HCT116 (cell line): ENCODE measurements around the gene ADGRG1. TPM values are rescaled to one million over a fixed set of nuclear protein-coding genes. Genes with fewer than 3 reads are reported as not detected.

ENCODE experiments used
- ATAC-seq: fragments of 200-7000 bp; cut with Tn5 transposase; 2 replicates; pipeline ENCODE4 v1.9.1; 2020; ENCODE audit warnings: mild to moderate bottlenecking, moderate library complexity
- BruUV-seq: library from RNA; stranded (reverse); fragments of 400-500 nt; replicated peaks from 2 replicates; lab custom pipeline; 2021; lab: Mats Ljungman, UMichigan
- CTCF ChIA-PET: fragments of 300-600 bp; sonication (Branson Sonifier 250); formaldehyde crosslinking; loops from one replicate; lab custom pipeline; 2021; ENCODE audit warnings: antibody characterized with exemption; lab: Charles Lee
- POLR2A ChIA-PET: fragments of 300-600, 350-600 bp; sonication (Branson Sonifier 250); formaldehyde crosslinking; loops from one replicate; lab custom pipeline; 2021; ENCODE audit warnings: antibody characterized with exemption; lab: Charles Lee
- RAD21 ChIA-PET, 2 experiments: fragments of 300-600 bp; sonication (Branson Sonifier 250); formaldehyde crosslinking; loops; one replicate each; lab custom pipeline; 2023; ENCODE audit warnings: low total read pairs in 2 of 2; ENCODE audit not compliant: uncharacterized antibody in 2 of 2, unreplicated experiment in 2 of 2, low non-redundant PET in 1 of 2; lab: Charles Lee
- DNase-seq: peaks from one replicate; pipeline ENCODE4 v3.0.0-alpha.2; 2010; ENCODE audit warnings: low read depth, low spot score
- H2AFZ ChIP-seq: fragments of 200-600 bp; shearing (Covaris generic), sonication (generic); 2 replicates; pipeline ENCODE4 v1.6.1; 2017; ENCODE audit warnings: low read depth, mixed run types, mixed read lengths, antibody characterized with exemption, low read length; ENCODE audit not compliant: poor library complexity, severe bottlenecking
- H3K27ac ChIP-seq: 2 replicates; pipeline ENCODE4 v1.5.1; 2012; ENCODE audit warnings: low read depth, low read length
- H3K27me3 ChIP-seq: fragments of 200-600 bp; sonication (generic); 2 replicates; pipeline ENCODE4 v1.6.1; 2016; ENCODE audit warnings: mixed run types, low read length, mixed read lengths; ENCODE audit not compliant: insufficient read depth
- H3K36me3 ChIP-seq, 2 experiments: fragments of 200-500 bp in 1 of 2; fragments of 200-600 bp in 1 of 2; sonication (Bioruptor generic) in 1 of 2; sonication (generic) in 1 of 2; 2 replicates each; pipeline versions ENCODE4 v1.5.1 to v1.6.1; 2014 to 2016; ENCODE audit warnings: low read length in 2 of 2, inconsistent platforms in 1 of 2, mixed read lengths in 1 of 2, mixed run types in 1 of 2; ENCODE audit not compliant: insufficient read depth in 2 of 2, control insufficient read depth in 1 of 2
- H3K4me1 ChIP-seq, 2 experiments: fragments of 200-600 bp in 1 of 2; sonication (generic) in 1 of 2; 2 replicates each; pipeline versions ENCODE4 v1.5.1 to v1.6.1; 2012 to 2017; ENCODE audit warnings: low read length in 2 of 2, inconsistent platforms in 1 of 2, mild to moderate bottlenecking in 1 of 2, mixed read lengths in 1 of 2, mixed run types in 1 of 2, moderate library complexity in 1 of 2; ENCODE audit not compliant: insufficient read depth in 2 of 2, control insufficient read depth in 1 of 2
- H3K4me2 ChIP-seq: fragments of 200-600 bp; sonication (generic); 2 replicates; pipeline ENCODE4 v1.6.1; 2017; ENCODE audit warnings: mixed run types, low read length, mixed read lengths
- H3K4me3 ChIP-seq, 2 experiments: fragments of 200-600 bp in 1 of 2; sonication (generic) in 1 of 2; replicated peaks in 1 of 2; 2 replicates each; pipeline ENCODE4 v1.5.1; 2011 to 2016; ENCODE audit warnings: low read length in 2 of 2, control low read depth in 1 of 2, low read depth in 1 of 2, mild to moderate bottlenecking in 1 of 2, mixed read lengths in 1 of 2, mixed run types in 1 of 2
- H3K79me2 ChIP-seq: fragments of 200-600 bp; sonication (generic); 2 replicates; pipeline ENCODE4 v1.6.1; 2017; ENCODE audit warnings: mild to moderate bottlenecking, mixed run types, low read length, moderate library complexity, mixed read lengths; ENCODE audit not compliant: insufficient read depth
- H3K9ac ChIP-seq: fragments of 200-600 bp; sonication (generic); 2 replicates; pipeline ENCODE4 v1.6.1; 2016; ENCODE audit warnings: low read length, mixed read lengths
- H3K9me2 ChIP-seq: fragments of 200-600 bp; sonication (generic), shearing (Covaris generic); 2 replicates; pipeline ENCODE4 v1.6.1; 2017; ENCODE audit warnings: mixed run types, mild to moderate bottlenecking, moderate library complexity; ENCODE audit not compliant: insufficient read depth
- H3K9me3 ChIP-seq, 2 experiments: fragments of 200-500 bp in 1 of 2; fragments of 200-600 bp in 1 of 2; sonication (Bioruptor generic) in 1 of 2; sonication (generic) in 1 of 2; 2 replicates each; pipeline ENCODE4 v1.6.1; 2014 to 2017; ENCODE audit warnings: low read length in 2 of 2, mixed read lengths in 2 of 2, inconsistent platforms in 1 of 2, low read depth in 1 of 2, mild to moderate bottlenecking in 1 of 2, mixed run types in 1 of 2, moderate library complexity in 1 of 2; ENCODE audit not compliant: control insufficient read depth in 1 of 2, insufficient read depth in 1 of 2
- H4K20me1 ChIP-seq: fragments of 200-600 bp; sonication (generic), shearing (Covaris generic); 2 replicates; pipeline ENCODE4 v1.6.1; 2017; ENCODE audit warnings: mixed run types, mild to moderate bottlenecking, moderate library complexity; ENCODE audit not compliant: insufficient read depth
- ATF3 ChIP-seq: IDR thresholded peaks from 2 replicates; pipeline ENCODE4 v1.6.1; 2012
- CBX3 ChIP-seq: IDR thresholded peaks from 2 replicates; pipeline ENCODE4 v1.6.1; 2012; ENCODE audit warnings: low read depth
- CEBPB ChIP-seq: IDR thresholded peaks from 2 replicates; pipeline ENCODE4 v1.6.1; 2012; ENCODE audit warnings: low read depth
- CTCF ChIP-seq, 3 experiments: fragments of 200-600 bp in 1 of 3; sonication (generic) in 1 of 3; IDR thresholded peaks in 2 of 3; conservative IDR thresholded peaks in 1 of 3; 2 replicates each; pipeline ENCODE4 v1.5.1; 2012 to 2017; ENCODE audit warnings: low read depth in 2 of 3, low read length in 2 of 3, antibody characterized with exemption in 1 of 3, borderline replicate concordance in 1 of 3, control low read depth in 1 of 3, mild to moderate bottlenecking in 1 of 3, mixed read lengths in 1 of 3, mixed run types in 1 of 3, moderate library complexity in 1 of 3; ENCODE audit not compliant: insufficient read depth in 1 of 3
- EGR1 ChIP-seq: IDR thresholded peaks from 2 replicates; pipeline ENCODE4 v1.6.1; 2012; ENCODE audit warnings: low read depth
- ELF1 ChIP-seq: IDR thresholded peaks from 2 replicates; pipeline ENCODE4 v1.6.1; 2012; ENCODE audit warnings: low read depth, borderline replicate concordance
- EZH2 ChIP-seq: fragments of 200-600 bp; sonication (generic); IDR thresholded peaks from 2 replicates; pipeline ENCODE4 v1.6.1; 2017; ENCODE audit warnings: antibody characterized with exemption, mixed run types
- FOSL1 ChIP-seq: IDR thresholded peaks from 2 replicates; pipeline ENCODE4 v1.6.1; 2012; ENCODE audit warnings: low read depth
- MAX ChIP-seq: IDR thresholded peaks from 2 replicates; pipeline ENCODE4 v1.6.1; 2012
- RAD21 ChIP-seq: IDR thresholded peaks from 2 replicates; pipeline ENCODE4 v1.6.1; 2012; ENCODE audit warnings: low read depth, mild to moderate bottlenecking
- REST ChIP-seq: IDR thresholded peaks from 2 replicates; pipeline ENCODE4 v1.6.1; 2012; ENCODE audit warnings: low read depth
- SIN3A ChIP-seq: IDR thresholded peaks from 2 replicates; pipeline ENCODE4 v1.6.1; 2012; ENCODE audit warnings: low read depth
- SP1 ChIP-seq: IDR thresholded peaks from 2 replicates; pipeline ENCODE4 v1.6.1; 2012; ENCODE audit warnings: low read depth
- SRF ChIP-seq: IDR thresholded peaks from 2 replicates; pipeline ENCODE4 v1.6.1; 2012; ENCODE audit warnings: low read depth
- TCF7L2 ChIP-seq: IDR thresholded peaks from 2 replicates; pipeline ENCODE4 v1.7.0; 2011; ENCODE audit warnings: borderline replicate concordance, inconsistent platforms; ENCODE audit not compliant: insufficient read depth, insufficient read length; ENCODE audit errors: extremely low read depth
- YY1 ChIP-seq: IDR thresholded peaks from 2 replicates; pipeline ENCODE4 v1.6.1; 2011; ENCODE audit warnings: low read length, low read depth, moderate library complexity, mild to moderate bottlenecking; ENCODE audit not compliant: insufficient replicate concordance; ENCODE audit errors: extremely low read depth
- ZNF274 ChIP-seq: fragments of 200-500 bp; sonication (Bioruptor generic); IDR thresholded peaks from 2 replicates; pipeline ENCODE4 v1.6.1; 2014; ENCODE audit warnings: mild to moderate bottlenecking, low read depth, low read length, inconsistent platforms
- intact Hi-C: fragments of 100-400 bp; cut with micrococcal nuclease; formaldehyde crosslinking; loops from 2 replicates; pipeline ENCODE4 v1.10.0; 2022
- total RNA-seq: library from RNA; stranded (reverse); gene quantifications from one replicate; pipeline ENCODE4 v1.2.1, GENCODE V29; 2021; ENCODE audit not compliant: unreplicated experiment

The ADGRG1 gene
- total RNA-seq, 1 experiment from 2014 or later, result 36.4 TPM

- Histone ChIP-seq H3K9ac (no peak overlapping the region), H2AFZ (no peak overlapping the region), H3K79me2 (no peaks in the 10 kb centered on the region), H4K20me1 (no peaks in the 10 kb centered on the region), H3K9me3 (no peaks in the 10 kb centered on the region), H3K27ac (no peak overlapping the region), H3K4me3 (no peak overlapping the region), H3K27me3 (no peaks in the 10 kb centered on the region), H3K9me2 (no peaks in the 10 kb centered on the region), H3K4me1 (no peaks in the 10 kb centered on the region), H3K36me3 (no peaks in the 10 kb centered on the region), H3K4me2 (no peak overlapping the region)
- ATAC-seq, result no peak
- intact Hi-C loops, result no loop called here
- no peak for DNase-seq
- no peak for TF ChIP-seq EZH2
- TF ChIP-seq EGR1, result no peak
- no peak for TF ChIP-seq FOSL1
- no peak for TF ChIP-seq SRF
- no peak for TF ChIP-seq CEBPB
- TF ChIP-seq SP1, result no peak
- TF ChIP-seq MAX, result no peak
- no peak for TF ChIP-seq YY1
- no peak for TF ChIP-seq ELF1
- TF ChIP-seq SIN3A, result no peak
- no peak for TF ChIP-seq ZNF274
- TF ChIP-seq CBX3, result no peak
- TF ChIP-seq TCF7L2, result no peak
- TF ChIP-seq ATF3, result no peak
- no peak for TF ChIP-seq RAD21
- no peak for TF ChIP-seq REST
- TF ChIP-seq CTCF (IDR thresholded peaks at IDR 0.05 in 2 of 3, conservative IDR thresholded peaks at IDR 0.05 in 1 of 3; ENCODE audit: borderline replicate concordance in 1 of 3, insufficient read depth in 1 of 3, low read depth in 2 of 3, low read length in 2 of 3), result no peak
- RAD21 ChIA-PET, result no interaction called here
- CTCF ChIA-PET, result no interaction called here
- POLR2A ChIA-PET, result no interaction called here
- BruUV-seq, result no TSS peak
These were observed 28.0 kb downstream of the ADGRG1 start for GRCh38 chr16:57656342-57656955.
